OCI-LY7 (cell line): ENCODE measurements around the gene PPM1A. TPM values are rescaled to one million over a fixed set of nuclear protein-coding genes. Genes with fewer than 3 reads are reported as not detected.

Experiments used
- BruUV-seq: library from RNA; stranded (reverse); fragments of 400-500 nt; replicated peaks from 2 replicates; lab custom pipeline; 2021; lab: Mats Ljungman, UMichigan
- CTCF ChIA-PET: fragments of 300-600 bp; sonication (Branson Sonifier 250); formaldehyde crosslinking; loops from one replicate; lab custom pipeline; 2022; ENCODE audit warnings: antibody characterized with exemption; ENCODE audit not compliant: unreplicated experiment; lab: Charles Lee
- POLR2A ChIA-PET: fragments of 300-600 bp; sonication (Branson Sonifier 250); formaldehyde crosslinking; loops from one replicate; lab custom pipeline; 2022; ENCODE audit warnings: antibody characterized with exemption; lab: Charles Lee
- DNase-seq: peaks from one replicate; pipeline ENCODE4 v3.0.0-alpha.2; 2015; ENCODE audit warnings: low spot score
- H2AFZ ChIP-seq: fragments of 200-600 bp; sonication (generic), shearing (Covaris generic); 2 replicates; pipeline ENCODE4 v1.6.1; 2014; ENCODE audit warnings: mild to moderate bottlenecking, antibody characterized with exemption, low read length, moderate library complexity
- H3K27ac ChIP-seq: fragments of 200-600 bp; sonication (generic); 2 replicates; pipeline ENCODE4 v1.5.1; 2014; ENCODE audit warnings: mixed run types, low read depth, mild to moderate bottlenecking, moderate library complexity, low read length, inconsistent platforms; ENCODE audit not compliant: poor library complexity, severe bottlenecking
- H3K36me3 ChIP-seq: fragments of 200-600 bp; sonication (generic); 2 replicates; pipeline ENCODE4 v1.6.1; 2014; ENCODE audit warnings: mild to moderate bottlenecking, antibody characterized with exemption, low read length, moderate library complexity, mixed read lengths; ENCODE audit not compliant: insufficient read depth
- H3K4me1 ChIP-seq: fragments of 200-600 bp; sonication (generic); 2 replicates; pipeline ENCODE4 v1.5.1; 2014; ENCODE audit warnings: mild to moderate bottlenecking, low read length; ENCODE audit not compliant: insufficient read depth, poor library complexity, severe bottlenecking
- H3K4me2 ChIP-seq: fragments of 200-600 bp; sonication (generic); 2 replicates; pipeline ENCODE4 v1.6.1; 2014; ENCODE audit warnings: mild to moderate bottlenecking, low read length
- H3K4me3 ChIP-seq: fragments of 200-600 bp; sonication (generic); 2 replicates; pipeline ENCODE4 v1.5.1; 2014; ENCODE audit warnings: mild to moderate bottlenecking, low read depth, low read length; ENCODE audit not compliant: poor library complexity, severe bottlenecking
- H3K79me2 ChIP-seq: fragments of 200-600 bp; sonication (generic); 2 replicates; pipeline ENCODE4 v1.6.1; 2016; ENCODE audit warnings: low read depth, mild to moderate bottlenecking, low read length, moderate library complexity, mixed read lengths; ENCODE audit not compliant: insufficient read depth
- H3K9me2 ChIP-seq: fragments of 200-600 bp; sonication (generic); 2 replicates; pipeline ENCODE4 v1.6.1; 2016; ENCODE audit warnings: mild to moderate bottlenecking, low read length, mixed read lengths; ENCODE audit not compliant: insufficient read depth
- H3K9me3 ChIP-seq: fragments of 200-600 bp; sonication (generic); 2 replicates; pipeline ENCODE4 v1.6.1; 2014; ENCODE audit warnings: mild to moderate bottlenecking, mixed run types, low read length, mixed read lengths
- H4K20me1 ChIP-seq: fragments of 200-600 bp; sonication (generic); 2 replicates; pipeline ENCODE4 v1.6.1; 2014; ENCODE audit warnings: mild to moderate bottlenecking, antibody characterized with exemption, low read length, moderate library complexity, mixed read lengths; ENCODE audit not compliant: insufficient read depth
- CTCF ChIP-seq: fragments of 200-600 bp; sonication (generic); conservative IDR thresholded peaks from 2 replicates; pipeline ENCODE4 v1.5.1; 2014; ENCODE audit warnings: mild to moderate bottlenecking, antibody characterized with exemption, low read length, moderate library complexity, mixed read lengths
- EZH2phosphoT487 ChIP-seq: fragments of 200-600 bp; sonication (generic); IDR thresholded peaks from 2 replicates; pipeline ENCODE4 v1.6.1; 2018; ENCODE audit warnings: low read depth, borderline replicate concordance, mild to moderate bottlenecking, mixed run types, antibody characterized with exemption, low read length, moderate library complexity, mixed read lengths
- intact Hi-C: fragments of 100-400 bp; cut with micrococcal nuclease; formaldehyde crosslinking; loops from one replicate; pipeline ENCODE4 v1.10.0; 2022; ENCODE audit not compliant: unreplicated experiment
- total RNA-seq, 2 experiments: library from RNA; depleted of rRNA in 1 of 2; stranded (reverse); fragments of >200 nt in 1 of 2; shearing (Covaris generic) in 1 of 2; gene quantifications; 2 replicates each; pipeline ENCODE4 v1.2.3, GENCODE V29; 2014 to 2022

PPM1A gene
- total RNA-seq, 2 experiments from 2014 or later: 25.4 to 75.1 TPM

- Histone ChIP-seq H3K9me2 (no peaks in the 10 kb centered on the region), H3K27ac (no peak overlapping the region), H3K4me3 (no peak overlapping the region), H3K36me3 (no peaks in the 10 kb centered on the region), H3K9me3 (no peaks in the 10 kb centered on the region), H3K79me2 (no peaks in the 10 kb centered on the region), H3K4me2 (peak overlapping the region; percentile 13; the same call in 1 of the 2 replicates), H2AFZ (peak overlapping the region; percentile 15; the same call in 1 of the 2 replicates), H4K20me1 (no peaks in the 10 kb centered on the region), H3K4me1 (no peaks in the 10 kb centered on the region)
- BruUV-seq: no TSS peak
- TF ChIP-seq CTCF: no peak
- TF ChIP-seq EZH2phosphoT487: no peak
- DNase-seq: no peak
- POLR2A ChIA-PET: interaction anchor here (0.5 to 1.0 kb wide), 2 partner anchors 26 to 57 kb away, joined by 4 to 5 read pairs; no protein-coding TSS in a partner anchor
- intact Hi-C loops: no loop called here
- CTCF ChIA-PET: no interaction called here
Measured at GRCh38 chr14:60220084-60220483, 28.9 kb upstream of the PPM1A start.

DNA sequence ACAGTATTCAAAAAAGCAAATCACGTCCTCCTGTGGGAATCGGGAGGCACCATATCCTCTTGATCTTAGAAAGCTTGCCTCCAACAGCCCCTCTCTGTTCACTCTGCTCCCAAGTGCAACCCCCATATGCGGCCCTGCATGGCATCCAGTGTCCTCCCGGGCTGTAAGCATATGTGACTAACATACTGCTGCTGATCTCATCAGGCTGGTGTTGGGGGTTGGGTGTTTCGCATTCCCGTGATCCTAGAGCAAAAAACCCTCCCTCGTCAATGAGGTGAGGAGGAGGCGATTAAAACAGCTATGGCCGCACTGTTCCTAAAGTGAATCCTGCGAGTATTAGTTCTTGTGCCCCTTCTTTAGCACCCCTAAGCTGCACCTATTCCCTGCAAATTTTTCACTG is 28.1 kb upstream of the PPM1A start:
- intact Hi-C loops: no loop called here
- H3K27ac ChIP-seq: no peak overlapping the region
- BruUV-seq: no TSS peak
- H3K9me3 ChIP-seq: no peaks in the 10 kb centered on the region
- no peaks in the 10 kb centered on the region for H3K4me1 ChIP-seq
- H2AFZ ChIP-seq: no peak overlapping the region
- ChIA-PET CTCF (interaction anchor here (0.6 kb wide), 1 partner anchor 13 kb away, joined by 3 read pairs; no protein-coding TSS in a partner anchor), POLR2A (interaction anchor here (1.7 kb wide), 1 partner anchor 13 kb away, joined by 5 read pairs; no protein-coding TSS in a partner anchor)
- H3K4me2 ChIP-seq: no peak overlapping the region
- no peaks in the 10 kb centered on the region for H4K20me1 ChIP-seq
- no peaks in the 10 kb centered on the region for H3K79me2 ChIP-seq
- DNase-seq: no peak
- TF ChIP-seq CTCF (no peak), EZH2phosphoT487 (no peak)
- no peak overlapping the region for H3K4me3 ChIP-seq
- H3K36me3 ChIP-seq: no peaks in the 10 kb centered on the region
- no peaks in the 10 kb centered on the region for H3K9me2 ChIP-seq

- intact Hi-C loops: no loop called here
- POLR2A ChIA-PET: interaction anchor here (1.0 to 1.7 kb wide), 6 partner anchors 9 to 36 kb away, joined by 3 to 5 read pairs (median 3); no protein-coding TSS in a partner anchor
- TF ChIP-seq EZH2phosphoT487 (no peak), CTCF (no peak)
- H3K4me2 ChIP-seq: no peak overlapping the region
- no peak for DNase-seq
- no peak overlapping the region for H3K27ac ChIP-seq
- no peak overlapping the region for H3K4me3 ChIP-seq
- no TSS peak for BruUV-seq
- no peaks in the 10 kb centered on the region for H3K9me2 ChIP-seq
- H3K4me1 ChIP-seq: no peaks in the 10 kb centered on the region
- H3K36me3 ChIP-seq: no peaks in the 10 kb centered on the region
- CTCF ChIA-PET: interaction anchor here (0.6 kb wide), 1 partner anchor 14 kb away, joined by 3 read pairs; no protein-coding TSS in a partner anchor
- H4K20me1 ChIP-seq: no peaks in the 10 kb centered on the region
- no peak overlapping the region for H2AFZ ChIP-seq
- no peaks in the 10 kb centered on the region for H3K79me2 ChIP-seq
- H3K9me3 ChIP-seq: no peaks in the 10 kb centered on the region
Measured at GRCh38 chr14:60221457-60221856, 27.6 kb upstream of the PPM1A start.
